H54 (cell line): ENCODE measurements around the gene PREX1.

ENCODE experiments used
- DNase-seq: peaks from one replicate; pipeline ENCODE4 v3.0.0; 2011; ENCODE audit warnings: low spot score, mixed read lengths; ENCODE audit not compliant: insufficient read length
- FAIRE-seq: peaks from 3 replicates; lab custom pipeline; 2011; peaks lifted over from hg19 to GRCh38; lab: Jason Lieb, UNC
- POLR2A ChIP-seq: IDR thresholded peaks from 2 replicates; pipeline ENCODE4 v1.6.1; 2011; ENCODE audit warnings: low read depth, mild to moderate bottlenecking, low read length

Gene PREX1

GRCh38 chr20:48667889-48668413, 159.8 kb downstream of the PREX1 start:
- no peak for FAIRE-seq
- DNase-seq, result no peak
- TF ChIP-seq POLR2A, result no peak

GRCh38 chr20:48667481-48667880, 160.3 kb downstream of the PREX1 start:
- no peak for TF ChIP-seq POLR2A
- FAIRE-seq (no peak), DNase-seq (no peak)

- TF ChIP-seq POLR2A, result no peak
- DNase-seq (no peak), FAIRE-seq (no peak)
Observed at GRCh38 chr20:48665785-48666184, 162.0 kb downstream of the PREX1 start.

- FAIRE-seq (no peak), DNase-seq (no peak)
- no peak for TF ChIP-seq POLR2A
Observed at GRCh38 chr20:48662711-48663110, 165.1 kb downstream of the PREX1 start.

DNA sequence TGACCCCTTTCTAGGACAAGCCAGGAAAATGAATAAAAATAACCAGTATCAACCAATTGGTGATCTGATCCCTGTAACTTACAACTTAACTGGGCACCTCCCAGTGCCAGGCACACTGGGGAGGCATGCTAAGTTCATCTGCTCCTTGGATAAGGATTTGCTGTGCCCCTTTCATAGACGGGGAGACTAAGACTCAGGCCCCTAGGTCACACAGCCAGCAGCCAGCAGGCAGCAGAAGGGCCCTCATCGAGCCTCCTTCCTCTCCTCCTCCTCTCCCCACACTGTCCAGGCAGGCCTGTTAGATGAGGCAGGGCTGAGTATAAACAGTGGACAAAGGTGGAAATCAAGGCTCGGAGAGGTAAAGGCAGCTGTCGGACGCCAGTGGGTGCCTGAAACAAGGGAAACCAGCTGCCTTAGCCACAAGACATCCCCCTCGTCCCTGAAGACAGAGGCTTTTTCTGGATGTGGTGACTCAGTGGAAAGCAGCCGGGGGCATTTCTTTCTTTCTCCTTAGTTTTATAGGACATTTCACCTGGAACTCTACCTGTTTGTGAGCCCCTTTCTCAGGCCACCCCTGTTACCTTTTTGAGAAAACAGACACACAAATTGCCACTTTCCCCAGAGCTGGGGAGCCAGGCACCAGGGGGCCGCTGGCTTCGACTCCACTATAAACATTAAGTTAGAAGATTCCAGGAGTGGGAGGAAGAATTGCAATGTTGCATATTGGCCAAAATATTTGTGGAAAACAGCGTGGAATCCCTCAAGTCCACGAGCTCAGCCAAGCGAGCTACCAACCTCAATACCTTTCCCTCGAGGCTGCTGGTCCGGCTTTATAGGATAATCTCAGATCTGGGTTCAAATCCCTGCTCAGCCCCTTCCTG, 166.0 kb downstream of the PREX1 start:
- DNase-seq (no peak), FAIRE-seq (no peak)
- TF ChIP-seq POLR2A, result no peak

- FAIRE-seq (no peak), DNase-seq (no peak)
- no peak for TF ChIP-seq POLR2A
Observed at GRCh38 chr20:48660788-48661187, 167.0 kb downstream of the PREX1 start.

DNA sequence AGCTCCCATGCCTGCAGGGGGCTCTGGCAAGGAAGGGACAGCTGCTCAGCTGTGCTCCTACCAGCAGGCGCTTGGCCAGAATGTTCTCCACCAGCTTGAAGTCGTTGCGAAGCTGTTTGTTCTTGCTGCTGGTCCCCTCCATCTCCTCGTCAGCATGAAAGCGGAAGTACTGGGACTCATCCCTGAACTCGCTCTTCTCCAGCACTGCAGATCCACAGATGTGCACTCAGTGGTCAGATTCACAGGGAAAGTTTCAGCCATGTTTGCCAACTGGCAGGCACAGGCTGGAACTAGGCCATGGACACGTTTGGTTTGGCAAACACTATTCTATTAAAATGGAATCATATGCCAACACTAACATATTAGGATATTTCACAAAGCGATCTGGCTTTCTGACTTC, 167.9 kb downstream of the PREX1 start:
- FAIRE-seq, result no peak
- TF ChIP-seq POLR2A, result no peak
- DNase-seq, result no peak

GRCh38 chr20:48658505-48658904, 169.3 kb downstream of the PREX1 start:
- no peak for TF ChIP-seq POLR2A
- FAIRE-seq, result no peak
- no peak for DNase-seq

- no peak for FAIRE-seq
- TF ChIP-seq POLR2A, result no peak
- no peak for DNase-seq
Observed at GRCh38 chr20:48658198-48658476, 169.7 kb downstream of the PREX1 start.

DNA sequence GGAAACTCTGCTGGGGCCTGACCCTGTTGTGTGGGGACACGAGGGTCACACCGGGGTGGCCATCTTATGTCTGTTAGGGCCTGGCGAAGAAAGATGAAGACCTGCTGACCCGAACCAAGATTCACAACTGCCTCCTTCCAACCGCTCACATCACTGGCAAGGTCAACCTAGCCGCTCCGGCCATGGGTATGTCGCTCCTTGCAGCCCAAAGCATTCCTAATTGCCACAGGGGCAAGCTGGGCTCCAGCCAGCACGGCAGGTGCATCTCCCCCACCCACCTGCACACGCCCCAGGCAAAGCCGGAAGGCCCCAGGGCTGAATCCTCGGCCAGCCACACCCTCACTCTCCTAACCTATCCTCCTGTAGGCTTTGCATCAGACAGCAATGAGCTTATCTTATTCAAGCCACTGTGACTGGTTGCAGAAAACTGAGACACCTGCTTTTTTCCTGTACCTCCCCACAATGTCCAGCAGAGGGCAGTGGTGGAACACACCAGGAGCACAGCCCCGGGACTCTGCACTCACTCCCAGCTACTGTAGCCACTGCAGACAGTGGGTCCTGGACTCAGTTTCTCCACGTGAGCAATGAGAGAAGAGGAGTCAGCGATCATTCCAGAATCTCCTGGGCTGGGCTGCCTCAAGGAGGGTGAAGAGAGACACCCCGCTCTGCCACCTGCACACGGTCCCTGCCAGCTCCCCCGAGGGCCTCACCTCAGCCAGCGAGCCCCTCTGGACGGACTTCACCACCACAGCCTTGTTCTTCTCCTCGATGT, 170.2 kb downstream of the PREX1 start:
- no peak for FAIRE-seq
- DNase-seq, result peak; percentile 83
- no peak for TF ChIP-seq POLR2A

DNA sequence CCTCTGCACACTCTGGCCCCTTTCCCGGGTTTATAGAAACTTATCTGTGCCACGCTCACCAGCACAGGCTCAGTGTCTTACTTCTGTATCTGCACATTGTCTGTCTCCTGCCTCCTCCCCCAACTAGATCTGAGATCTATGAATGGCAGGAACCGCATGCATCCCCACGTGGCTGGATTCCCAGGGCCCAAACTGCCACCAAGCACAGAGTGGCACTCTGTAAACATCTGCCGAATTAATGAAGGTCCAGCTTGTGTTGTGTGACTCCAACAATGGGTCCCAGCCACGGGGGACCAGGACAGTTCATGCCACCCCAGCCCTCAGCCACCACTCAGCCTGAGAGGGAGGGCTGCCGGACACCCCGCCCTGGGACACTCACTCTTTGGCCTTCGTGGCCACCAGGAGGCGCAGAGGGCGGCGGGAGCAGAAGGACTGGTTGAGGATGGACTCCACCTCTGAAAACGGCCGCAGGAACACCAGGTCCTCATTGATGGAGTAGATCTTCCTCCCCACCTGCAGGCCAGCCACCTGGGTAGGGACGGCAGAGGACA, 171.1 kb downstream of the PREX1 start:
- TF ChIP-seq POLR2A, result no peak
- peak; percentile 57 for DNase-seq
- no peak for FAIRE-seq

- TF ChIP-seq POLR2A, result no peak
- DNase-seq (no peak), FAIRE-seq (no peak)
Observed at GRCh38 chr20:48656137-48656536, 171.7 kb downstream of the PREX1 start.

DNA sequence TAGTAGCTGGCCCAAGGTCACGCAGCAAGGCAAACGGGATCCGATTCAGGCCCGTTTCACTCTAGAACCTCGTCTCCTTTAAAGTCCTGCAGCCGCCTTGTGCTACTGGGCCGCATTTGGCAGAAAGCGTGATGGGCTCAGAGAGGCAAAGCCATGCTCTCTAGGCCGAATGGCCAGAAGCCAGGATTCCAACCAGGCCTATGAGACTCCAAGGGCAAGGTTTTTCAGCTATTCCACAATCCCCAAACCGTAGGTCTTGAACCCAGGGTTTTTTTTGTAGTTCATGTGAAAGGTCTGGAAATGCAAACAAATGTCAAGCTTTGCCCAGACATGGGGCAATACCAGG, 174.1 kb downstream of the PREX1 start:
- no peak for DNase-seq
- FAIRE-seq, result no peak
- TF ChIP-seq POLR2A, result no peak

DNA sequence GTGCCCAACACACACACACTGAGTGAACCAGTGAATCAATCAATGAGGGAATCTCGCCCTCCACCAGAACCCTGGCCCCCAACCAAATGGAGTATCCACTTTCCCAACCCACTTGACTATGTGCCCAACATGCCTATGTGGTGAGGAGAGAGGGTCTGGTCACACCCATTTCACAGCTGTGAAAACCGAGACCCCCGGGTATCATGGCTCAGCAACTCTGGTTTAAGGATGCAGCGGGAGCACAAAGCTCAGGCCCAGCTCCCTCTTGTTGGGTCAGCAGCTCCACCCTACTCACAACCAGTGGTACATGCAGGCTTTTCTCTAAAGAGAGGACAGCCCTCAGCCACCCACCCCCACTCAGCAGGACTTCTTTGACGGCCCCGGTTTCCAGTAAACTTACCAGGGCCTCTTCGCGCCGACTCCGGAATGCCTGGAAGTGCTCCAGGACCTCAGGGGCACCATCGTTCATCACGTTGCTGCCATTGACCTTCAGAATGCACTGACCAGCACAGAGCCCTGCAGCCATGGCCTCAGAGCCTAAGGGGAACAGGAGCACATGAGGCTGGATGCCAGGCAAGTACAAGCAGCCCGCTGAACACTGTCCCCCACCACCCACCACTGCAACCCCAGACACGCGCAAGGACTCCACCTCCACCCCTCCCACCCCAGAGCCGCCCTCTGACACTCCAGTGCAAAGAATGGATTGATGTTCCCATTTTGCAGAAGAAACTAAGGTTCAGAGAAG, 174.7 kb downstream of the PREX1 start:
- no peak for TF ChIP-seq POLR2A
- DNase-seq (no peak), FAIRE-seq (no peak)

GRCh38 chr20:48651960-48652359, 175.8 kb downstream of the PREX1 start:
- no peak for FAIRE-seq
- no peak for DNase-seq
- no peak for TF ChIP-seq POLR2A
